ENCODE results near the gene DGAT2. TPM values are rescaled to one million over a fixed set of nuclear protein-coding genes. Genes with fewer than 3 reads are reported as not detected.

DGAT2 gene
- total and polyA plus RNA-seq, 4 donors, result 0.41 to 4.4 (median 1.4) TPM

DNA sequence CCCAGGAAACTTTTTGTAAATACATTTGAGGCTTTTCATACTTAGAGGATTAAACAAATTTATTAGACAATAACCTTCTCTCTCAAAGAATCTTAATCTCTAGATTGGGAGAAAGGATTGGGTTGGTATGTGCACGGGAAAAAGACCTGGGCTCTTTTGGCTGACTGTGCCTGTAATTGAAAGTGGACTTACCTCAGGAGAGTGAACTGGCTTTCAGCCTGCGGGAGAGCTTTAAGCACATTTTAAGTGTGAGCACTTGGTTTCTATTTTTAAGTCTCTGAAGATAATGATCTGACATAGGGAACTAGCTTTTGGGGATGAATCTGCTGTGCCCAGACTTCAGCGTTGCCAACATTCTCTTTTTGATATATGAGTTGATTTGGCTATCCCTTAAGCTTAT, 82.2 kb downstream of the DGAT2 start:
- Histone ChIP-seq H3K4me1 (ENCODE audit: control insufficient read depth in 1 of 2, insufficient read depth in 2 of 2, low read length in 2 of 2) (no peaks in the 10 kb centered on the region), H3K27ac (ENCODE audit: low read depth in 1 of 2, low read length in 2 of 2) (peak overlapping the region in 1 of 2 donors; percentile 67), H3K27me3 (ENCODE audit: control insufficient read depth in 1 of 2, insufficient read depth in 2 of 2, low read length in 1 of 2) (no peaks in the 10 kb centered on the region), H3K9me3 (ENCODE audit: control insufficient read depth, low read length) (no peaks in the 10 kb centered on the region), H3K36me3 (ENCODE audit: control insufficient read depth in 1 of 2, insufficient read depth in 2 of 2, low read length in 1 of 2) (no peaks in the 10 kb centered on the region), H3K4me3 (ENCODE audit: low read length in 2 of 2) (no peak overlapping the region)
- ATAC-seq (ENCODE audit: low FRiP score) (no peak), DNase-seq (no peak)
- 3 to 5% methylated on average over 3 of the region's 3 CpGs for WGBS, 2 donors
- intact Hi-C loops (cut with DNase I), result no loop called here

Other genes starting within 250 kb of the DGAT2 start
- 10 to 100 TPM; 29.4 to 53.0 TPM for gene GDPD5, start 242.8 kb upstream of the DGAT2 start, total RNA-seq
- gene GDPD5, start 242.8 kb upstream of the DGAT2 start, polyA plus RNA-seq, result 10 to 100 TPM in 1 of 2 donors, 1 to 10 TPM in 1; 3.5 to 38.9 TPM
- gene SERPINH1, start 206.5 kb upstream of the DGAT2 start, total RNA-seq, result 100 to 1,000 TPM; 206 to 256 TPM
- 100 to 1,000 TPM in 1 of 2 donors, 10 to 100 TPM in 1; 59.4 to 112 TPM for gene SERPINH1, start 206.5 kb upstream of the DGAT2 start, polyA plus RNA-seq
- gene MAP6, start 99.7 kb upstream of the DGAT2 start, total RNA-seq, result 10 to 100 TPM in 1 of 2 donors, 1 to 10 TPM in 1; 8.8 to 13.8 TPM
- gene MAP6, start 99.7 kb upstream of the DGAT2 start, polyA plus RNA-seq, result 10 to 100 TPM in 1 of 2 donors, 1 to 10 TPM in 1; 6.4 to 16.7 TPM
- not detected for gene MOGAT2, start 50.9 kb upstream of the DGAT2 start, total RNA-seq
- gene MOGAT2, start 50.9 kb upstream of the DGAT2 start, polyA plus RNA-seq, result 10 to 100 TPM in 1 of 2 donors, under 1 TPM in 1; 0.15 to 13.4 TPM
- 10 to 100 TPM; 27.0 to 47.0 TPM for gene UVRAG, start 46.4 kb downstream of the DGAT2 start, total RNA-seq
- gene UVRAG, start 46.4 kb downstream of the DGAT2 start, polyA plus RNA-seq, result 10 to 100 TPM in 1 of 2 donors, 1 to 10 TPM in 1; 7.9 to 13.3 TPM

All from aorta (tissue), 5 donors.